ENCODE data around the gene SH3PXD2B.

Gene SH3PXD2B

DNA sequence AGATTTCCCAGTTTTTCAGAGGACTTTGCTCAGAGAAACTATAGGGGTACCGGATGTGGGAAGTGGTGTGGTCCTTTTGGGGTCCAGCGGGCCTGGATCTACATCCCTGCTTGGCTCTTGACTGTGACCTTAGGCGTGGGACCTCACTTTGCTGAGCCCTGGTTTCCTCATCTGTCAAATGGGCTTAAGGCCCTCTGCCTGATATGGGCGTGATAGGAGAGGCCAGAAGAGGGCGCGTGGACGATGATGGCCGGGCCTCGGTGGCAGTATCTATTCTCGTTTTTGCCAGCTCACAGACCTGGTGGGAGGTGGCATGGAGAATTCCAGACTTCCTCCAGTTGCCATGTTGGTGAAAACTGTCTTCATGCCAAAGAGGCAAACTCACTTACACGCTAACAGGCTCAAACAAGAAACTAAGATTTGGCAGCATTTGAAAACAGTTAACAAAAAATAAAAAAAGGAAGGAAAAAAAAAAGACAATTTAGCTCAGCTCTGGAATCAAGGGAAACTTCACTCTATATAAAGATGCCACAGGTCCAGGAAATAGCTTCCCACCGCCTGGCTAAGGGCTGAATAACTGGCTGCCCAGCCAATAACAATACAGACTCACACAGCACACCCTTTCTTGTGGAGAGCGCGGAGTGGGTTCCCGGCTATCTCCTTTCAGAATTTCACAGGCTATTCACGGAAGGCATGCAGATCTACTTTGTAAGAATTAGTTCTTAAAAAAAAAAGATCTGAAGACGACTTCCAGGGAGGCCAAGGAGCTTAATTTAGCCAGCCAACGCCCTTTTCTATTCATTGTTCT is 1.7 kb downstream of the SH3PXD2B start:
- no peak for FAIRE-seq

DNA sequence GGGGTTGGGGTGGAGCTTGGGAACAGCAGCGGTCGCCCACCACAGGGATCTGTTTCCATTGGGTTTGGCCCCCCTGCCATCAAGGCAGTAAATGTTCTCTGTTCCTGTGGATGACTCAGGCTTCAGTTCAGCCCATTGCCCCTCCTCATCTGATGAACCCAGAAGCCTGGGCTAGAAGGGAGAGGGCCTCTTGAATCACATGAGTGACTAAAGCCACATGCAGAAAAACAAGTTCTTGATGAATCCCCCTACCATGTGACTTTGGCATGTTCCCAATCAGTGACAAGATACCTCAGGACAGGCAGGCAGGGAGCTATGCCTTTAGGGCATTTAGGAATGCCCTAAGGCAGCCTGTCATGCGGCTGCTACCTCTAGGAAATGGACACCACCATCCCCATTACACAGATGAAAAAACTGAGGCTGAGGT is 2.5 kb downstream of the SH3PXD2B start:
- FAIRE-seq = no peak

DNA sequence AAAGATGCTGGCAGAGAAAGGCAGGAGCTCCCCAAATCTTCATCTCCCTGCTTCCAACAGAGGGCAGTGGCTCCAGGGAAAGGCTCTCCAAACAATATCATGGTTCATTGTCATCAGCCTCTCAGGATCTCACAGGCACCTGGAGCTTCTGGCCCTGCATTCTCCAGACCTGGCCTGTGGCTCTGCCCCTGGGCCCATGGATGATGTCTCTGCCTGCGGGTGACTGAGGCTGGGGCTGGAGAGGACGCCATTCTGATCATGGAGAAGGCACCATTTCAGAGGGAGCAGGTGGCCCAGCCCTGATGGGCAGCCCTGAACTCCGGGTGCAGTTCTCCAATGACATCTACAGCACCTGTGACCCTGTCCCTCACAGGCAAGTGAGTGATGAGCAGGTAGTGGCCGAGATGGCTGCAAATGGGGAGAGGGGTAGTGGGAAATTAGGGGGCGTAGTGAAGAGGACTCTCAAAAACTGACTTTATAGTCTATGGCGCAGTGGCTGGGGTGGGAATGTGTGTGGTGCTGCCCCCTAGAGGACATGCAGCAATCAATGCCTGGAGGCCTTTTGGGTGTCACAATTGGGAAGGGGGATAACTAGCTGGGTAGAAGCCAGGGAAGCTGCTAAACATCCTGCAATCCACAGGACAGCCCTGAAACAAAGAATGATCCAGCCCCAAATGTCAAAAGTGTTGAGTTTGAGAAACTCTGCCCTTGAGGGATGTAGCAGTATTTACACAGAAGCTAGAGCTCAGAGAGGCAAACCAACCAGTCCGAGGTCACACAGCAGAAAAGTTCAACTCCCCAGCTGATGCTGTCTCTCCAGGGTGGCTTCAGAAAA is 3.2 kb downstream of the SH3PXD2B start:
- FAIRE-seq = no peak

DNA sequence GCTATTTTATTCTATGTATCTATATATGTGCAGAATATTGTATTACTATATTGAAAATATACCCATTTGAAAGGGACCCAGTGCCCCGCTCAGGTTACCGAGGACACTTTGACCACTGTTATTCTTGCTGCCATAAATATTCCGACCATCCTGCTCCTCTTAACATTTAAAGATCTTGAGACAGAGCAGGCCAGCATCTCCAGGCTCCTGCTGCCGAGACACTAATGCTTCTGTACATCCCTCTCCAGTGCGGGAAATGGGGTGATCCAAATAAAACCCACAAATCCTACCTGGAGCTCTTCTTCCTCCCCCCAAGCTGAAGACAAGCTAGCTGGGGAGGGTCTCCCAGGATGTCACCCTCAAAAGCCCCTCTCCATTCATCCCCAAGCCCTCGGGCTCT is 3.9 kb downstream of the SH3PXD2B start:
- FAIRE-seq = no peak

DNA sequence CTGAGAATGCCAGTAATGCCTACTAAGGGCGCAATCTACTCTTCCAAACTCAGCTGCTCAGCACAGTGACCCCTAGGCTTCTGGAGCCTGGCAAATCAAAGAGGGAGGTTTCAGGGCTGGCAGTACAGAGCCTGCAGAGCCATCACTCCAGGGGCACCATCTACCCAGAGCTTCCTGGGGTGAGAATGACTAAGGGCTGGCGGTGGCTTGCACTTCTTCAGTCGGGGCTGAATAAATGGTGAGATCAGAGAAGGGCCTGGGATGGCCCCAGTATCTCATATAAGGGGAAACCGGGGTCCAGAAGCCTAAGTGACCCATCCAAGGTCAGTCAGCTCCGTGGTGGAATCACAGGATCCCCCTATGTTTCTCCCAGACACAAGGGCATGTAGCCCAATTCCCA is 5.3 kb downstream of the SH3PXD2B start:
- FAIRE-seq = no peak

DNA sequence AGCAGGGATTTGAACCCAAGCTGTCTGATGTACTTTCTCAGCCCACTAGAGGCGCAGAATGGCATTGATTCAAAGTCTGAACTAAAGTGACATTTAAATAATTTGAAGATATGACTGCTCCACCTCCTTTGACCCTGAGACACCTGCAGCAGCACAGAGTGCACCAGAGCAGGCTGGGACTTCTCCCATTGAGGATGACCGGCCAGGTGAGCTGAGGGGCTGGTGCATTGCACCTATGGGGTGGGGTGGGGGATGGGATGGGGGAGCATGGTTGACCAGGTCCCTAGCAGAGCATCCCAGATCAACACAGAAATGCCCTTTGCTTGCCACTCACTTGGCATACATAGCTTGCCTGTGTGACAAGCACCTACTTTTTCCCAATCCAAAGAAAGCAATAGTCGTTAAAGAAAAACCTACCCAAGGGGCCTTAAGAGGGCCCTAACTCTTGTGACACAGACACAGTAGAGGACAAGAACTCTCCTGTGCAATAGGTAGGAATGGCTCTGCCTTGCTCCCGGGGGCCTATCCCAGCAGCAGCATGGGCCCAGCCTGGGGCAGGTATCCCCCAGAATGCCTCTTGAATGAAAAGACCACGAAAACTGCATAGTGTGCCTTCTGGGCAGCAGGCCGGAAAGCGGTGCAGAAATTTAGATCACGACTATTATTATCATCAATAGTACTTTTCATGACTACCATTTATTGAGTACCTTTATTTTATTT is 6.5 kb downstream of the SH3PXD2B start:
- no peak for FAIRE-seq

DNA sequence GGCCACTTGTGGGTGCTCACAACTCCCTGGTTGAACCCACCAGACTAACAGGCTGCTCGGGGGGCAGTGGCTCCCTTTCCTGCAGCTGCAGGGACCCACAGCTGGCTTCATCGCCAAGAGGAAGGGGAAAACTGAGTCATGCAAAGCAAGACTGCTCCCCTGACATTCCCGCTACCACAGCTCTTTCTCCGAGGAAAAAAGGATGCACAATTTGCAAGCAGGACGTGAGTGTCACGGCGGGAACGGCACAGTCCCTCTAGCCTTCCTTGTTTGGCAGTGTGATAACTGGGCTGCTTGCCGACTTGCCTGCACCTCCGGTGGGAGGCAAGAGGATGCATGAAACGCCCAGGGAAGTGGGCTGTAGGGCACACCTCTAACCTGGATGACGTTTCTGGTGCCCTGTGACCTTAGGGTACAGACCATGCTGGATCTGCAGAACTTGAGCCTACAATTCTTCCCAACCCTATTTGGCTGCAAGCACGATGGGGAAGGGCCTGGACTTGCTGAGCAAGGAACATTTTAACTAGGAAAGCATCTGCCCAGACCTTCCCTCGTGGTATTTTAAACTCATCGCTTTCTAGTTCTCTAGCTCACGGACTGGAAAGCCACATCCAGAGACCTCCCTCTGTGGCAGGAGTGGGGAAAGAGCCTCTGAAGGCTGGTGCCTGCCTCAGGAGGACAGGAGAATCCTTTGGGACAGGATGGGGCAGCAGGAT is 7.8 kb downstream of the SH3PXD2B start:
- FAIRE-seq = no peak

DNA sequence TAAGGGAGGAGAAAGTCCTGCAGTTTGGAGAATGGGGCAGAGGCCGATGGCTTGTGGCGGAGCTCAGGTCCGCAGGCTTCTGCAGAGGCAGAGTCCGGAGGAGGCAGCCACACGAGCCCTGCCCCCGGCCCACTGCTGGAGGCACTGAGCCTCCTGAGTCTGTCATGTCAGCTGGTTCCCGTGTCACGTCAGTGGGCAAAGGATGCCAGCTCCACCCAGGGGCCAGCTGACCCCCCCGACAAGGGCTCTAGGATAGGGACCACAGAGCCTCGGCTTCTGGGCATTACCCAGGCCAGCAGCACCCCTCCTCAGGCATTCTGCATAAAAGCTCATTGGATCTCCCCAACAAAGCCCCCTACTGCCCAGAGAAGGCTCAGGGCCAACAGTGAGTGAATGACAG is 8.5 kb downstream of the SH3PXD2B start:
- FAIRE-seq = no peak

DNA sequence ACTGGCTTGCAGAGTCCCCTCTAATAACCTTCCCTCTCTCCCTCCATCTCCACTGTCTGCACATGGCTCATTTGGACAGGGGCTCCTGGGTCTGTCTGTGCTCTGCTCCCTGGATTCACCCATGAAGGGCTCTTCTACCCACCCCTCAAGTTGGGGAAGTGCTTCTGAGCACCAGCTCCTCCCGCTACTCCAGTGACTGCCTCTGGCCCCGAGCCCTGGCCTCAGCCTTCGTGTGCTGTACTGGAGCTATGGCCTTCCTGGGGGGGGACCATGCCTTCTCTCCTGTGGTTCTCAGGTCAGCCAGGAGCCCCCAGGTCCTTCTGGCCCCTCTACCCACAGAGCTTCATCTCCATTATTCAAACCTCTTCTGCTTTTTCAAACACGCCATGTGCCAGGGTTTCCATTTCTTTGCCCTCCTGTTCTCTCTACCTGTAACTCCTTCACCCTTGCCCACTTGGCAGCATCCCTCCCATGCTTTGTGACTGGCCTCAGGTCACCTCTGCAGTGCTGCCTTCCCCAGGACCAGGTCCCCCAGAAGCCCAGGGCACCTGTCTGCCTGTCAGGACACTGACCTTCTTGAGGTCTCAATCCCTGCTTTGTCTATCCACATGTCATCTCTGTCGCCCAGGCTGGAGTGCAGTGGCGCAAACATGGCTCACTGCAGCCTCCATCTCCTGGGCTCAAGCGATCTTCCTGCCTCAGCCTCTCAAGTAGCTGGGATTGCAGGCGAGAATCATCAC is 9.5 kb downstream of the SH3PXD2B start:
- FAIRE-seq = no peak

DNA sequence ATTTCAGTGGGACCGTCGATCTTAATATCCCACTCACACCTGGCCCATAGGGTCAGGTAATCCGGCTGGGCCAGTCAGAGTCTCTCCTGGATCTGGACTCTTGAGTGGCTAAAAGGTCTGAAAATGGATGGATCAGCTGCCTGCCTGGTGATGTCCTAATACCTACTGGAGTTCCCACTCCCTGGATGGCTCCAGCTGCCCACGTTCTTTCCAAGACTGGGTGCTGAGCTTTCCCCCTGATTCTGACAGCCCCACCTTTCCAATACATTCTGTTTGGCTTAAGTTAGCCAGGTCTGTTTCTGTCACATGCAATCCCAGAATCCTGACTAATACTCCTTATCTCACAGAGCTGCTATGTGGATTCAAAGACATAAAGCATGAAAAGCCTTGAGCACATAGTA is 10.2 kb downstream of the SH3PXD2B start:
- FAIRE-seq = no peak

DNA sequence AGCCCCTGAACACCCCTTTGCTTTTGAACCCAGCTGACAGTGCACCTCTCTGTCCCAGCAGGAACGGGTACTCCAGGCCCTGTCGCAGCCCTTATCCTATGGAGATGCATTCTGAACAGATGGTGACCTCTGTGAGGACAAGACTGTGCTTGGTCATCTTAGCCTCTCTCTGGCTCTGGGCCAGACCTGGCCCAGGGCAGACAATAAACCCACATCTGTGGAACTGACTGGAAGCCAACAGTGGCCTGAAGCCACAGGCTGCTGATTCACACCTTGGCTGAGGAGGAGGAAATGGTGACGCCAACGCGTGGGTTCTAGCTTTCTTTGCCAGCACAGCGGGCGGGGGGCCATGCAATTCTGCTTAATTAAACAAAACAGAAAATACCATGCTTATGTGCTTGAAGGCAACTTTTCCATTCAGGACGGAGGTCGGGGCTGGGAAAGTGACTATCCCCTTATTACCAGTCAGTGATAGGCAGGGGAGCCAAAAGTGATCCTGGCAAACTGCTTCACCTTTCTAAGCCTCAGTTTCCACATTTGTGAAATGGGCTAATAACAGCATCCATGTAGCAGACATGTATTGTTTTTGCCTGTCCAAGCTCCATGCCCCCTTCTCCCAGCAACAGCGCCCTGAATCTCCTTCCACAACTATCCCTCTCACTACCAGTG is 10.8 kb downstream of the SH3PXD2B start:
- FAIRE-seq = no peak

DNA sequence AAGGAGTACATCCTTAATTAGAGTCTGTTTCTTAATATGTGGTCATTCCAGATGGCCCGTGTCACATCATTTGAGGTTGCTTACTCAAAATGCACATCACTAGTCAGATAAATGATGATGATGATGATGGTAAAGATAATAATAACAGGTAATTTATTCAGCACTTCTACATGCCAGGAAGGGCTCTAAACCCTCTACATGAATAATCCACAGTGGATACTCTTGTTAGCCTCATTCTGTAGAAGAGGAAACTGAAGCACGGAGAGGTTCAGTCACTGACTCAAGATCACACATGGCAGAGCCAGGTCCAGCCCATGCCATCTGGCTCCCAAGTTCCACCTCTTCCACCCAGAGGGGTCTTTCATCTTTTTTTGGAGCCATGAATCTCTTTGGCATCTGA is 11.7 kb downstream of the SH3PXD2B start:
- FAIRE-seq = no peak

DNA sequence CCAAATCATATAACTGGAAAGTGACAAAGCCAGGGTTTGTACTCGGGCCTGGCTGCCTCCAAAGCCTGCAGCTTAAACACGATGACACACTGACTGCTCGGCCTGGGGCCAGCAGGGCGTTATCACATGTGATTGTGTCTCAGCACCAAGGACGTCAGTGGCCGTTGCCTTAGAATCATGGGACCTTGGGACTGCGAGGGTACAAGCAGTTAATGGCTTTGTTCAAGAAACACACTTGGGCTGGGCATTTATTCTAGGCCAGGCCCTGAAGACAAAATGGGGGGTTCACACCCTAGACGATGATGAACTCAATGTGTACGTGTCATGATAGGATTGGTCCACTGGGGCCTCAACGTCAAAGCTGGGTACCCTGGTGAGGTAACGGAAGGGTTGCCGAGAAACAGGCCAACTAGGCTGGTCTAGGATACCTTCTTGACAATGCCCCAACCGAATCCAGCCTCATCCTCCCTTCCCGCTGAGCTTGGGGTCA is 13.0 kb downstream of the SH3PXD2B start:
- no peak for FAIRE-seq

DNA sequence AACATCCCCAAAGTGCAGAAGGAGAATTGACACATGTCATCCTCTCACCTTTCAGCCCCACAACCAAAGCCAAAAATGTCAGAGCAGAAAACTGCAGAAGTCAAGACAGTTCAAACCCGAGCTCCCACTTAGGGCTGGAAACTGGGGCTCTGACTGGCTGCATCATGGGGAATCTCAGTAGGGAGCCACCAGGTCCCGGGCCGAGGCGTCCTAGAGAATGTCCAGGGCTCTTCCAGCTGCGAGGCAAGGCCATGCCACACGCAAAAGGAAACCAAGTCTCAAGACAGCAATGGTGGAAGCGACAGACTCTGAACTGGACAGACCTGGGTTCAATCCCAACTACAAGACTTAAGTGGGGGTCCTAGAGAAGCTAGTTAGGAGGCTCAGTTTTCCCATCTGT is 13.8 kb downstream of the SH3PXD2B start:
- no peak for FAIRE-seq

DNA sequence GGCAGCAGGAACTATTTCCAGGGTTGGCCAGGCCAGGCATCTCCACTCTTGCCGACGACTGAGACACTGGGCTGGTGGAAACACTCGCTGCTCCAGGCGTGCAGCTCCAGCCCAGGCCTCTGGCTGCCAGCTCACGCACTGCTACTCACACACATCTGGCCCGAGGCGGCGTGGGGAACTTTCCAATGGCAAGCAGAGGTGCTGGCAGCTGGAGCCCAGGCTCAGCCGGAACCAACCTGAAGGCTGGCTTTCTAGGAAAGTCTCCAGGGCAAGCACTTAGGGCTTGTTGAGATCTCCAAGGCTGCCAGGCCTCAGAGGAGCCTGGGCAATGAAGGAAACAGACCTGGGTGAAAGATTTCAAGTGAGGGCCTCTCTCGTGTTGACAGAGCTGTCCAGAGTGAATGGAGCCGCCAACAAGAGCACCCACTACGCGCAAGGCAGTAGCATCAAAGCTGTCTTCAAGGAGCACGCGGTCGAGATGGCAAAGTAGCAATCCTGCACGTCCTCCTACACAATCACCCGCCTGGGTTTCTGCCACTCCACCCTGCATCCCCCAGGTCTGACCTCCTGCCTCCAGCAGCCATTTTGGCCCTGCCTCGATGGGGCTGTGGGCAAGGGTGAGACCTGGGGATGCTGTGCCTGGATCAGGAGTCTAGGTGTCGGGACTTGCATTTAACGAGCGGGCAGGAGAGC is 14.4 kb downstream of the SH3PXD2B start:
- no peak for FAIRE-seq

DNA sequence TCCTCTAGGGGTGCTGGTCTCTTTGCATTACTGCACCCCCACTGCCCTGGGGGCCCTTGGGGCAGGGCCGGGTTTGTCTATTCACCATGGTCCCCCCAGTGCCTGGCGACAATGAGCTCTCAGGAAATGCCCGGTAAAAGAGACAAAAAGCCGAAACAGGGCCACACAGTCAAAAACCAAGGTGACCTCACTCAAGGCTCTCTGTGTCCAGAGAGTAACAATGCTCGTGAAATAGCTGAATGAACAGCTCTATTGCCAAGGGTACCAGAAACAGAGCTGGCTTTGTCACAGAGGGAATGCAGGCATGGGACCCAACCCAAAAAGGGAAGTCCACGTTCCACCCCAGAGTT is 16.0 kb downstream of the SH3PXD2B start:
- FAIRE-seq = no peak

DNA sequence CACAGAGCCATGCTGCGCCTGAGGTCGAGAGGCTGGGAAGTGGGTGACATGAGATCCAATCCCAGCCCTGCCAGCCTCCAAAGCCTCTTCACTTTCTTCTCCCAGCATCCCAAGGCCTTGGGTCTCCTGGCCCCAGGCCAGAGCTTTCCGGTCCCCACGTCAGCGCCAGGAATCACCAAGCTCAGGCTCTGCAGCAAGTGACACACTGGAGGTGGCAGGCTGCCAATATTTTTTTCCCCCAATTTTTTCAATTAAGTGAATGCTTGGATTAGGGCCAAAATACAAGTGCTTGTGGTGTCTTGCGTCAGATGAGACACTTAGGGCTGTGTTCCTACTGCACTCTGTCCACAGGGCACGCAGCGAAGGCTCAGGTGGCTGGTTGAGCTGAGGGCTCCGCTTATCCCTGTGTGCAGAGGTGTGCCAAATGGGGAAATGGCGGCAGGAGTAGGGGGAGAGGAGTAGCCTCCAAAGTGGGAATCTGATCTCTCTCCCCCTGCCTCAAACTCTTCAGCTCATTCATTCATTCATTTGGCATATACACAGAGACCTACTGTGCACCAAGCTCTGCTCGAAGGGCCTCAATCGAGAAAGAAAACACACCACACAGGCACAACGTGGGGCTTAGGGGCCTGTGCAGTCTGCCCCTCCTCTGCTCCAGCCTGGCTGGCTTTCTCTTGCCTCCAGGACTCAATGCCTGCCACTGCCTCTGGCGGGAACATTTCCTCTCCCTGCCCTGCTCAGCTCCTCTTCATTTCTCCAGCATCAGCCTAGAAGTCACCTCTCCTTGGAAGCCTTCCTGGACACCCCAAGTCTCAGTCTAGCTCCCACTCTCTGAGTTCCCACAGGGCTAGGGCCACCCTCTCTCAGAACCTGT is 16.6 kb downstream of the SH3PXD2B start:
- no peak for FAIRE-seq

DNA sequence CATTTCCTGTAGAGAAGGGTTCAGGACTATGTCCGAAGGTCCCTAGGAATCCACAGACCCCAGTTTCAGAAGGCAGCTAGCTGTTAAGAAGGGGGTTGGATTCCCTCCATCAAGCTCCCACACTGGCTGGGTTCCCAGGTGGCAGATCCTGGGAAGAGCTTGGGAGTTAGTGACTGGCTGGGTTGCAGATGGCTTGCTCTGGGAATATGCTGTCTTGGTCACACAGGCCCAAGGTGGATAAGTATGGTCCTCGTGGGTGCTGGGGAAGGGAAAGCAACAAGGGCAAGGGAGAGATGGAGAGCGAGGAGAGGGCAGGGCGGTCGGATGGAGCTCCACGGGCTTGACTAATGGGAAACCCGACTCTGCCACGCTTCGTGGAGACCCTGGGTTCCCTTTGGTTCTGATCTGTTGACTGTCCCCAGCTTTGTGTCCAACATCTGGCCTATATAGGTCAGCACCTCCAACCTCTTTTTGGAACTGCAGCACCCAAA is 17.4 kb downstream of the SH3PXD2B start:
- FAIRE-seq = no peak

DNA sequence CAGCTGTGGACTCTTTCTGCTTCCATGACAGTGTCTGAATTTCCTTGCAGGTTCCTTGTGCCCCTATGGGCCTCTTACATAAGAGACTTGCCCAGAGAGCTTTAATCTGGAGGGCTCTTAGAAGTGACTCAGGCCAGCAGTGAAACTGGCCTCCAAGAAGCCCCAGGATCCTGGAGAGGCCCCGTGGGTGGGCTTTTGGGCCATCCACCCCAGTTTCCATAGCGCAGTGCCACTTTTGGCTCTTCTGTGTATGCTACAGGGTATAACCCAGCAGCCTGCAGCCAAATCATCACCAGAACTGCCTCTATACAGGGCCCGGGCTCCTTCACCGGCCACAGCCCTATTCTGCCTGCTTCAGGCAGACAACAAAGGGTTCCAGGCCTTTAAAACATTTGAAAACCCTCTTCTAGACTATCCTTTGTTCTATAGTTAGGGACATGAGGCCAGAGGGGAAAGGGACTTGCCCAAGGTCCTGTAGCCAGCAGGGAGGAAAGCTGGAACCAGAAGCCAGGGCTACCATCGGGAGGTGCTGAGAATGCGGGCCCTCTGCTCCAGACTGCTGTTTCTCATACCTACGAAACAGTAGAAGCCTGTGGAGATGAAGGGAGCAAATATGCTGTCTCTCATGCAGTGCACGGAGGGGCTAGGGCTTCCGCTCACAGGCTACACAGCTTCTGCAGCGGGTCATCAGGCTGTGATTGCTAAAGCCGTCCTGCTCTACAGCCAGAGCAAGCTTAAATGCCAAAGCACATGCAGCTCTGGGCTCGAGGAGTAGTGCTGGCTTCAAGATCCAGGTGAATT is 18.0 kb downstream of the SH3PXD2B start:
- FAIRE-seq = no peak

Data from A204.1 (cell line).